ENCODE results near the gene ITPKC.

- TF ChIP-seq BACH2 (CRISPR knock-in tag; IDR thresholded peaks at IDR 0.05; ENCODE audit: borderline replicate concordance), result no peak
- no peak for TF ChIP-seq CSDC2 (CRISPR knock-in tag; IDR thresholded peaks at IDR 0.05)
- TF ChIP-seq GLIS3 (CRISPR knock-in tag; IDR thresholded peaks at IDR 0.05), result no peak
- no peak for TF ChIP-seq PATZ1 (CRISPR knock-in tag; IDR thresholded peaks at IDR 0.05; ENCODE audit: borderline replicate concordance)
- TF ChIP-seq TCF4 (CRISPR knock-in tag; IDR thresholded peaks at IDR 0.05; ENCODE audit: borderline replicate concordance), result no peak
- TF ChIP-seq ZFP3 (CRISPR knock-in tag; IDR thresholded peaks at IDR 0.05), result no peak
- no peak for TF ChIP-seq CREB5 (CRISPR knock-in tag; IDR thresholded peaks at IDR 0.05; ENCODE audit: low read depth)
- TF ChIP-seq POU6F1 (CRISPR knock-in tag; IDR thresholded peaks at IDR 0.05; ENCODE audit: borderline replicate concordance, low read depth), result no peak
- no peak for TF ChIP-seq ZNF70 (CRISPR knock-in tag; IDR thresholded peaks at IDR 0.05)
- no peak for TF ChIP-seq TSHZ2 (CRISPR knock-in tag; IDR thresholded peaks at IDR 0.05)
- no peak for TF ChIP-seq ARNTL (CRISPR knock-in tag; IDR thresholded peaks at IDR 0.05; ENCODE audit: borderline replicate concordance, low read depth)
- TF ChIP-seq ZNF565 (CRISPR knock-in tag; conservative IDR thresholded peaks at IDR 0.05; ENCODE audit: low read depth), result no peak
- no peak for TF ChIP-seq ZFP30 (CRISPR knock-in tag; IDR thresholded peaks at IDR 0.05)
- no peak for TF ChIP-seq ZC3H10 (CRISPR knock-in tag; IDR thresholded peaks at IDR 0.05)
Observed at GRCh38 chr19:40702337-40703012, 14.4 kb upstream of the ITPKC start.
